ENCODE data around the gene CA11.

CA11 gene

GRCh38 chr19:48613024-48613851 lies 32.7 kb downstream of the CA11 start:
- no peak for DNase-seq (ENCODE audit: low read depth)

- DNase-seq (ENCODE audit: low read depth): no peak
These were observed 34.1 kb downstream of the CA11 start for GRCh38 chr19:48611872-48612271.

GRCh38 chr19:48609571-48610108 lies 36.3 kb downstream of the CA11 start:
- no peak for DNase-seq (ENCODE audit: low read depth)

GRCh38 chr19:48608798-48609263 lies 37.2 kb downstream of the CA11 start:
- DNase-seq (ENCODE audit: low read depth): peak; percentile 34

GRCh38 chr19:48607359-48607755 lies 38.6 kb downstream of the CA11 start:
- DNase-seq (ENCODE audit: low read depth): no peak

GRCh38 chr19:48606463-48607358 lies 39.3 kb downstream of the CA11 start, which contains the start of gene SPACA4:
Gene SPACA4, plus strand, starts transcription at chr19:48606742. Its CDS starts 237 bp downstream, at chr19:48606979.
- DNase-seq (ENCODE audit: low read depth): no peak

GRCh38 chr19:48603850-48604249 lies 42.1 kb downstream of the CA11 start:
- DNase-seq (ENCODE audit: low read depth): no peak

GRCh38 chr19:48603449-48603848 lies 42.5 kb downstream of the CA11 start:
- DNase-seq (ENCODE audit: low read depth): no peak

GRCh38 chr19:48603001-48603400 lies 43.0 kb downstream of the CA11 start:
- DNase-seq (ENCODE audit: low read depth): no peak

- no peak for DNase-seq (ENCODE audit: low read depth)
These were observed 45.1 kb downstream of the CA11 start for GRCh38 chr19:48600679-48601417.

GRCh38 chr19:48598996-48599700 lies 46.8 kb downstream of the CA11 start:
- no peak for DNase-seq (ENCODE audit: low read depth)

GRCh38 chr19:48596679-48597465 lies 49.1 kb downstream of the CA11 start:
- DNase-seq (ENCODE audit: low read depth): peak; percentile 33

- DNase-seq (ENCODE audit: low read depth): no peak
These were observed 49.8 kb downstream of the CA11 start for GRCh38 chr19:48596237-48596636.

GRCh38 chr19:48595833-48596232 lies 50.2 kb downstream of the CA11 start:
- no peak for DNase-seq (ENCODE audit: low read depth)

- DNase-seq (ENCODE audit: low read depth): no peak
These were observed 50.8 kb downstream of the CA11 start for GRCh38 chr19:48595171-48595570.

GRCh38 chr19:48591021-48591420 lies 55.0 kb downstream of the CA11 start:
- no peak for DNase-seq (ENCODE audit: low read depth)

- peak; percentile 81 for DNase-seq (ENCODE audit: low read depth)
These were observed 57.2 kb downstream of the CA11 start for GRCh38 chr19:48588670-48589401.
